ENCODE results near the gene PIBF1.
"Not testable (repeated sequence)": the region's sequence is repeated elsewhere in the genome, so short reads cannot be mapped to it uniquely, and the experiment has no call there.

PIBF1 gene

DNA sequence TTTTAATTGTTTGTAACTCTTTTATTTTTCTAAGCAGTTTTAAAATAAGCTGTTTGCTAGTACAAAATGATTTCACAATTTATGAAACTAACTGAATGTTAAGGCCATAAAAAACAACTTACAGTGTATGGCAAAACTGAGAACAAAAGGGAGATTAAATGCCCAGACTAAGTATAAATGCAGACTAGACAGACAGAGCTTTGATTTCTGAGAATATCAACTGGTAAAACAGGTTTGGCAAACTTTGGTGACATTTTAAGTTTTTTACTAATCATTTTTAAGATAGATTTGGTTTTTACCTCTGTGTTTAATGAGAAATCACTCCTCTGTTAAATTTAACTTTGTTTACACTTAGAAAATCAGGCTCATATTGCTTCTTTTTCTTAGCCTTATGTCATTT, 149.4 kb downstream of the PIBF1 start:
- no peak for DNase-seq

DNA sequence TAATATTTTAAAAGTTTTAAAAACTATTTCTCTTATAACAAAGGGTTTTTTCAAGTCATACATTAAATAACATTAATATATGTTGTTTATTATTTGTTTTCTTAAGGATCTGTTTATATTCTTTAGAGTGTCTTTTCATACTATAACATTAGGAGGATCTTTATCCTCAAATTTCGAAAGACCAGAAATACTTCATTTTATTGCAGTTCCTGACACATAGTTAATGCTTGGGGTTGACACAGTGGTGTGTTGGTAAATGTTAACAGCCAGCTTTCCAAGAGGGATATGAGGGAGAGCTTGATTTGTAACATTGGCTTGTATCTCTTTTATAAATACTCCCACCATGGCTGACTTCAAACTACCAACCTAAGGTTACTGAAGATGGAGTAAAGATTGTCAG, 150.3 kb downstream of the PIBF1 start:
- DNase-seq, result no peak

DNA sequence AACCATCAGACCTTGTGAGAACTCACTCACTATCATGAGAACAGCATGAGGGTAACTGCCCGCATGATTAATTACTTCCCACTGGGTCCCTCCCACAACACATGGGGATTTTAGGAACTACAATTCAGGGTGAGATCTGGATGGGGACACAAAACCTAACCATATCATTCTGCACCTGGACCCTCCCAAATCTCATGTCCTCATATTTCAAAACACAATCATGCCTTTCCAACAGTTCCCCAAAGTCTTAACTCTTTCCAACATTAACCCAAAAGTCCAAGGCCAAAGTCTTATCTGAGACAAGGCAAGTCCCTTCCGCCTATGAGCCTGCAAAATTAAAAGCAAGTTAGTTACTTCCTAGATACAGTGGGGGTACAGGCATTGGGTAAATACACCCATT, 164.3 kb downstream of the PIBF1 start:
- DNase-seq, result not testable (repeated sequence)

DNA sequence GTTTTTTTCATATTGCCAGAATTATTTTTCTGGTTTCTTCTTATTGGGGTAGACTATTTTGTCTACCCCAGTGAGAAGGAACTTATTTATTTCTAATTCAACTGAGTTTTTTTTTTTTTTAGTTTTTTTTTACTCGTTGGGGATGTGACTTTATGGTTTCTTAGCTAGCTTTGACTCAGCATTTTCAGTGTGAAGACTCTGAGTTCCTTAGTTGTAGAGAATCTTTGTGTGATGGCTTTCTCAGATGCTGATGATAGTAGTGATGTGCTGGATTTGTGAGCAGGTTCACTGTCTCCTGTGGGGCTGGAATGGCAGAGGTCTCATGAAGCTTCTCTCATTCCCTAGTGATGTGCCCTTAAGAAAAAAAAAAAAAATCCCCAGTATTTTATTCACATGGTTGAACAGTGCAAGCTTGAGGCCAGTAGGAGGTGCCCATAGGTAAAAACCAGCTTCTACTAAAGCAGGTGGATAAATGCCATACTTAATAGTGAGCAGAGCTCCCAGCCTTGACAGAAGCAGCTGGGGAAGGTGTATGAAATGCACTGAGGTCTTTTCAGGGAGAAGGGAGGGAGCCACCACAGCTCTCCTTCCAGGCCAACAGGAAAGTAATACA, 170.7 kb downstream of the PIBF1 start:
- DNase-seq, result no peak

DNA sequence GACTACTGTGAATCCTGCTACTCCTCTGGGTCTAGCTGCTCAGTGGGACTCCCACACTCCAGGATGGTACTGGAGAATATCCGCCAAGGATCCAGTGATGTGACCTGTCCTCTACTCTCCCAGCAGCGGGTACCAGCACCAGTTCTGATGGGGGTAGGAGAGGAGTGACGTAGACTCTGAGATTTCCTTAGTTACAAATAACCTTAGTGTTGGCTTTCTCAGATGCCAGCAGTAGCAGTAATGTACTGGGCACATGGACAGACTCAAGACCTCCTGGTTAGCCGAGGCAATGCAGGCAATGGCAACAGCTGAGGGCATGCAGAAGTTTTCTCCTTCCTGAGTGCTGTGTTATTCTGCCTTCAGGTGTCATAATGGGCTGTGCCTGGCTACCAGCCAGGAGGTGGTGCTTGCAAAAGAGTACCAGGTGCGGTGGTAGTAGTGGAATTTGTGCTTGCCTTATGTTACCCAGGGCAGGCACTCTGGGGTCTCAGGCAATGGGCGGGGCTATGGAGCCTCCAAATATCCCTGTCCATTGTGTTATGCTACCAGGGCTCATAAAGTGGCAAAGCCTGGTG, 171.5 kb downstream of the PIBF1 start:
- no peak for DNase-seq

DNA sequence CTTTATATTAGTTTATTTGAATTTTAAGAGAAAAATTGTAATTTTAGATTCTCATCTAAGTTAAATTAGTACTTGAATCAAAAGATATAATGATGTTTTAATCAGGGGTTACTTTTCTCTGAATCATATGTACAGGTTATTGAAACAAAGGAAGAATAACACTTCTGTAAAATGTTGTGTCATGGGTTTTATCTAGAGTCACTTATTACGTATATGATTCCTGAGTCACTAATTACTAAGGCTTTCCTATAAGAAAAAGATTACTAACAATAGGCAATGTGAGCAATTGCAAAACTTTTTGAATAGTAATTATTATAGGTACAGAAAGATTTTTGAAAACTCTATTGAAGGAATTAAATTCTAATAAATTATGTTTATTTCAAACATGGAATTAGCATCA, 177.7 kb downstream of the PIBF1 start:
- no peak for DNase-seq

DNA sequence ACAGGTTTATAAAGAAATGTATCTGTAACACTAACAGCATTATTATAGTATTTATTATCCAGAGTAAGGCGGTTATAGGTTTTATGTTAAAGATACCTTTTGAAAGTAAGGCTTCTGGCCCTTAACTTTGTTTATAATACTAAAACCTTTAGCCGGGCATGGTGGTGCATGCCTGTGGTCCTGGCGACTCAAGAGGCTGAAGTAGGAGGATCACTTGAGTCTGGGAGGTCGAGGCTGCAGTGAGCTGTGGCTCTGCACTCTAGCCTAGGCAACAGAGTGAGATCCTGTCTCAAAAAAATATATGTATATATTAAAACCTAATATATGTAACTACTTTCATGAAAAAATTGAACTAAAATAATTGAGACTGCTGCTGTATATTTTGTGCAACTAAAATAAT, 178.2 kb downstream of the PIBF1 start:
- no peak for DNase-seq

DNA sequence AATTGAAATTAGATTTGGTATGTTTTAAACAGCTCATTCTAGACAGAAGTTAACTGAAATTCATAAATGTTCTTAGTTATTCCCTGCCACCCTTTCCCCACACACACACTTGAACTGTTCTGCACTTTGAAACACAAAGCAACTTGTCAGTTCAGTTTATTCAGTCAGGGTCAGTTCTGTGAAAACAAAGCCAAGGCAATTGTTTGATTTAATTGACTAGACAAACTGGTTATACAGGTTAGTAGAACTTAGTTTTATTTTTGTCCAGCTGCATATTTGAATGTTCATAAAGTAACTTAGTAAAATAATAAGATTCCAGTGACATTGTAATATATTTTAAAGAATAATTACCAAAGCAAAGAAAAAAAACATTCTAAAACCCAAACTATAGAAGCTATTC, 178.6 kb downstream of the PIBF1 start:
- no peak for DNase-seq

DNA sequence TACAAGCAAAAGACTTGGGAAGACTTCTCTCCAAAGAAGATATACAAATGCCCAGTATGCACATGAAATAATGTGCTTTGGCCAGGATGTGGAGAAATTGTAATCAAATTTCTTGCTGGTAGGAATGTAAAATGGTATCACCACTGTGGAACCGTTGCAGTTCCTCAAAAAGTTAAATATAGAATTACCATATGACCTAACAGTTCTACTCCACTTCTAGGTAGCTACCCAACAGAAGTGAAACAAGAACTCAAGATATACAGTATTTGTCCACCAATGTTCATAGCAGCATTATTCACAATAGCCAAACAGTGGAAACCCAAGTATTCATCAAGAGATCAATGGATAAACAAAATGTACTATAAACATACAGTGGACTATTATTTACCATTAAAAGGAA, 181.8 kb downstream of the PIBF1 start:
- DNase-seq, result no peak

DNA sequence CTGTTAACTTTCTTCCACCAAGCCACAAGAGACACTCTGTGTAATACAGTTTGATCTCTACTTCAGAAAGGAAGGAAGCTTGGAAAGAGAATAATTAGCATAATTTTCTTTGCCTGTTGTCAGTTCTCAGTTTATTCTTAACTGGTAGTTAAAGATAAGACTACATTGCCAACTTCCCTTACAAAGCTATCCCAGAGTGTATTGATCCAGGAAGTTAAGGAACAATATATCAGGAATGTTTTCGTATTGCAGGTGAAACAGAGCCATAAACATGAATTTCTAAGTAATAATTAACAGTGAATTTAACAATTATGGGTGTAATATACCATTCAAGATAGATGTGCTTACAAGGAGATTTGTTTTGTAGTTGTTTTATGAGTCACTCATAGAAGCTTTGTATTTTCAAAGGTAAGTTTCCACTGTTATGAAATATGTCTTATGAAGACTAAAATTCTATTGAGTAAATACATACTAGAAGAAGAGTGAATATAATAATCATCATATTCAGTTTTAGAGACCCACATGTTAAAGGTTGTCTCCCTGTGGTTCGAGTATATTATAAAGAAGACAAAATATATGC, 188.5 kb downstream of the PIBF1 start:
- DNase-seq, result no peak

DNA sequence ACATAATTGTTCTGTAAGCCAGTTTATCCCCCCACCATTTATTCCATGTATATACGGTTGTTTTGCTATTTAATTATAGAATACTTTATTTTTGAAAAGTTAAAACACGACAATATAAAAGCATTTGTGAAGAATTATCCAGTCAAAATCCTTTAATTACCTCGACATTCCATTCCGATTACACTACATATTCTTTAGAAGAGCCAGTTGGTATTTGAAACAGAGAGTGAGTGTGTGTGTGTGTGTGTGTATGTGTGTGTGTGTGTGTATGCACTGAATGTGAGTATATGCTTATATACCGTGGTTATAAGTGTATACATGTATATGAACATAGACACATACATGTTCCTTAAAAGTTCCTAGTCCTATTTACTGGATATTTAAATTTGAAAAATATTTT, 189.0 kb downstream of the PIBF1 start:
- no peak for DNase-seq

DNA sequence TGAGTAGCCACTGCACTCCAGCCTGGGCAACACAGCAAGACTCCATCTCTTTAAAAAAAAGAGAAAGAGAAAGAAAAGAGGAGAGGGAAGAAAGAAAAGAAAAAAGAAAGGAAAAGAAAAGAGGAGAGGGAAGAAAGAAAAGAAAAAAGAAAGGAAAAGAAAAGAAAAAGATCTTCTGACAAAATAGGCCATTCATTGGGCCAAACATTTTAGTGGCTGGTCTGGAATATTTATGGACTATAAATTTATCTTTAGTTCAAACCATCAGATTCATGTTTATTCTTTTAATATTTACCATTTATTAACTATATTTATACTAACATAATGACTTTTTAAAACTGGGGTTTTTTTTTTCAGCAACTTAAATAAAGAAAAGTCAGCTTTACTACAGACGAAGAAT, 191.3 kb downstream of the PIBF1 start:
- DNase-seq, result no peak

DNA sequence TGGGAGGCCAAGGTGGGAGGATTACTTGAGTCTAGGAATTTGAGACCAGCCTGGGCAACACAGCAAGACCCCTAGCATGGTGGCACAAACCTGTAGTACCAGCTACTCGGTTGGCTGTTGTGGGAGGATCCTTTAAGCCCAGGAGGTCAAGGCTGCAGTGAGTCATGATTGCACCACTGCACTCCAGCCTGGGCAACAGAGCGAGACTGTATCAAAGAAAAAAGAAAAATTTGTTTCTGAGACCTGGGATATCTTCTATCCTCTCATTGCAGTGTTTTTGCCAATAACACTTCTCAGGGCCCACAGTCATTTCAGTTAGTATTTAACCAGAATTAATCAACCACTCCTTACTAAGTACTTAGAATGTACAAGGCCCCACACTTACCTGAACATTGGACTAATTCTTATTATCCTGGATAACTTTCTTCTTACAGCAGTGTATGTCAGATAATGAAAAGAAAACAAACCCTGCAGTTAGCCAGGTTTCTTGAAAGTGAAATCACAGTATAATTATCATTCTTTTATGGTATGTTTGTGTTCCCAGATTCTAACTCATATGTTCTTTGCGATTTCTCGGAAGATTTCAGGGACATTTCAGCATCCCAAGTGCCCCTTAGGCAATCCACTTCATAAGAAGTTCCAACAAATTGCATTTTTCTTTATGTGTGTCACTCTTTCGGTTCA, 201.3 kb downstream of the PIBF1 start:
- no peak for DNase-seq

DNA sequence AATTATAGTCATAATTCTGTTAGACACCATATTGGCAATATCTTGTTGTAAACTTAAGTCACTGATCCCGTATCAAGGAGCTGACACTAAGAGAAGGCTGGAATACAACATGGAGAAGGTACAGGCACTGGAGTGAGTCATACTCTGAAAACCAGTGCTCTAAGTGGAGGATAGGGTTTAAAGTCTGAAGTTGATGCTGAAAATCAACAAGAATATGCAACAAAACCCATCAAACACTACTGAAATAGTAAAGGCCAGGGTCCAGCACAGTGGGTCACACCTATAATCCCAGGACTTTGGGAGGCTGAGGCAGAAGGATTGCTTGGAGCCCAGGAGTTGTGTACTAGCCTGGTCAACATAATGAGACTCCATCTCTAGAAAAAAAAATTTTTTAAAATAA, 203.7 kb downstream of the PIBF1 start:
- no peak for DNase-seq

DNA sequence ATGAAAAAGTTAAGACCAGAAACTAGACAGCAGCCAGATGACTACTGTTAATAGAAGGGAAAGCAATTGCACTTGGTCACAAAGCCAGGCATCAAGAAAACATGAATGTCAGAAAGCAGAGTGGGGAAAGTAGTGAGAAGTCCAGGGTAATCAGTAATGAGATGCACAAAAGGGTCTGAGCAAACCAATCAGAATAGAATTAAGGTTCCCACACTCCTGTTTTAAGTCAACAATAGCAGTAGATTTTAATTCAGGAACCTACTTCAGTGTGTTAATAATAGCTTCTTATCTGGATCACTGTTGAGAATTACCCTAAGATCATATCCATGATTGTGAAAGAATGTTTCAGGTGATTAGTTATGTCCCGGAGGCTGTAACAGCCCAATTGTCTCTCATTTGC, 204.3 kb downstream of the PIBF1 start:
- DNase-seq, result no peak

DNA sequence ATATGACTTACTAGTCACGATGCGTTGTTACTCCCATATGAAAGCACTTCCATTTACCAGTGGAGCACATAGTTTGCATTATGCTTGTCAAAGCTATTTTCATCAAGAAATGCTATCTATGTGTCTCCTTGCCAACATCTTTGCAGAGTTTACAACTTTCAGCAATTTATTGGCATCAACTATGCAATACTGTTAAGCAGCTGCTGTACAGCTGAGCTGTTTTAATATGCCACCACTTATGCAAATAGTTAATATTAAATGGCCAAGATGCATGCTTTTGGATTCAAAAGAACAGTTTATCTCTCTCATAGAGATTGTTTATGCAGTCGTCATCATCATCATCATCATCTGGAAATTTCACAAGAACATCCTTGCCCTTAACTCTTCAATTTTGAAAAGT, 209.0 kb downstream of the PIBF1 start:
- no peak for DNase-seq

DNA sequence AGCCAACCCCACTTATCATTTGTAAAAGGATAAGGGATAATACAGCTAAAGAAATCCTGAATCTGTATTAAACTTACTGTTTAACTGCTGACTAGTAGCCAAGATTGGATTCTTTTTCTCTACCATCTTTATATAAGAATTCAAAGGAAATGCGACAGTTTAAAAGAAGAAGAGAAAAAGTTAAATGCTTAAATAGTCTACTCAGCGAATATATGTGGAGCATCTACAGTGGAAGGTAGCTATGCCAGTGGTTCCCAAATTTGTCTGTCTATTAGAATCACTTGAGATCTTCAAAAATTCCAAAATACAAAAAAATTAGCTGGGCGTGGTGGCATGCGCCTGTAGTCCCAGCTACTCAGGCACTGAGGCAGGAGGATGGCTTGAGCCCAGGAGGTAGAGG, 216.1 kb downstream of the PIBF1 start:
- no peak for DNase-seq

DNA sequence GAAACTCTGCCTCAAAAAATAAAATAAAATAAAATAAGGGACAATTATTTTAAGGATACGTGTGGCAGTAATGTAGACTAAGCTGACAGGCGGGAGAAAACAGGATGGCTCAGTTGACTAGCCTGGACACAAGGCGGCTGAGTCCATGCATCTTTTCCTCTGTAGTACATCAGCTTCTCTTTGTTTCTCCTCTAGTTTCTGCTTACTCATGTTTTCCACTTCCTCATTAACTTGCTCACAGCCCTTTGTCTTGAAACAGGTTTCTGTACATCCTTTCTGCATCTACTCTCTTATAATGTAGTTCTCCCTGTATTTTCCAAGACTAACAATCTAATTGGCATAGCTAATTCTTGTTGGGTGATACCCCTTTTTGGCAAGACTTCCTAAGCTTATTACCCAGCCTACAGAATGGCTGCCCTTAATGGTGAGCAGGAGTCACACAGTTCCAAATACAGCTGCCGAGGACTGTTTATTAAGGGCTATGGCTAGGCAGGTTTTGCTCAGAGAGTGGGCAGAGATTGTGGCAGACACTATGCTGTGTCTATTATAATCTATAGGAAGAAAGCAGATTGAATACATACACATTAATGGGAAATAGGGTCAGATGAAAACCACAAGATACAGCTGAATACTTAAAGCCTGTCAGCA, 218.2 kb downstream of the PIBF1 start:
- DNase-seq, result no peak

DNA sequence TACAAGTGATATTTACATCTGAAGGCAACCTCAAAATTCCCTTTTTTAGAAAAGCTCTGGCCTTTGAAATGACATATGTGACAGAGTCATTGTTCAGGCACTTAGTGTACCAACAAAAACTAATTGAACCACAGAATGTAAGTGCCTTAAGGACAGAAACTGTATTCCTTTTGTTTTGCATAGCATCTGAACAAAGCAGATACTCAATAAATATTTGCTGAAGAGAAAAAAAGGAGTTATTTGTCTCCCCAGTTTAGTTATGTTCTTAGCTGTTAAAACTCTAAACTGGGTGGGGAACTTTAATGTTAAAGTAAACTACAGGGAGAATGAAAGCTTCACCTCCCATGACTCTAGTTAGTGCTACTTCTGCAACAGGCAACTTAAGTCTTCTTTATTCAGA, 220.0 kb downstream of the PIBF1 start:
- no peak for DNase-seq

DNA sequence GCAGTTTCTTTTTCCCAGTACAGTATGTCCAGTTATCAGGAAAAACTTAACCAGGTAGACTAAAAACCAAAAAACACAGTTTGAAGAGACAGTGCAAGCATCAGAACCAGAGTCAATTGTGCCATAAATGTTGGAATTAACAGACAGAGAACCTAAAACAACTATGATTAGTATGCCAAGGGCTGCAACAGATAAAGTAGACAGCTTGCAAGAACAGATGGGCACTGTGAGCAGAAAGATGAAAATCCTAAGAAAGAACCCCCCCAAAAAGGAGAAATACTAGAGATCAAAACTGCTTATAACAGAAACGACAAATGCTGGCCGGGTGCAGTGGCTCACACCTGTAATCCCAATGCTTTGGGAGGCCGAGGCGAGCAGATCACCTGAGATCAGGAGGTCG, 229.8 kb downstream of the PIBF1 start:
- DNase-seq, result no peak

DNA sequence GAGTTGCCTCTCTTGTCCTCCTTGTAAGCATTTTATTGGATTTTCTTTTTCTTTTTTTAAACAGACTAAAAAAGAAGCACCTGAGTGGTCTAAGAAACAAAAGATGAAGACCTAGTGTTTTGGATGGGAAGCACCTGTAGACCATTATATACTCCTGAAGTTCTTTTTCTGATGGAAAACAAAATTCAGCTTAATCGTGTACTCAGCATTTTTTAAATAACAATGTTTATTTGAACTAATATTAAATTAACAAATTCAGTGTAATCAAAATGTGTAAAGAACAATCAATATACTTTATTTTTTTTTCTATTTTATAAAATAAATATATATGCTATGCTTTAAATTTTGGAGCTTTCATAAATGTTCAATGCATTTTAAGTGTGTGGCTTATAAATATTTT, 233.9 kb downstream of the PIBF1 start:
- no peak for DNase-seq

DNA sequence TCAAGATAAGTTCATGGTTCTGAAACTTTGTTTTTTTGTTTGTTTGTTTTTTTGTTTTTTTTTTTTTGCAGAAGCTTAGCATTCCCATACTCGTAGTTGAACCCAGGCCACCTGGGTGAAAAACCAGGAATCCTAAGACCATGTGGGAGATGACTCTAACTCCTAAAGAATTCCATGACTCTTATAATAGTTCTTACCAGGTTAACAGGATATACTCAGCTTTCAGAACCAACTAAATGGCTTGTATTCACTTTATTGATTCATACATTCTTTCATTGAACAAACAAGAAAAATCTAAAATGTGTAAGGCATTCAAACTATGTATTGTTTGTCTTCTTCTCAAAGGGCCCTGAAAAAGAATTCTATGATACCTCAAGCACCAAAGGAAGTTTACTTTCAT, 236.4 kb downstream of the PIBF1 start:
- no peak for DNase-seq

DNA sequence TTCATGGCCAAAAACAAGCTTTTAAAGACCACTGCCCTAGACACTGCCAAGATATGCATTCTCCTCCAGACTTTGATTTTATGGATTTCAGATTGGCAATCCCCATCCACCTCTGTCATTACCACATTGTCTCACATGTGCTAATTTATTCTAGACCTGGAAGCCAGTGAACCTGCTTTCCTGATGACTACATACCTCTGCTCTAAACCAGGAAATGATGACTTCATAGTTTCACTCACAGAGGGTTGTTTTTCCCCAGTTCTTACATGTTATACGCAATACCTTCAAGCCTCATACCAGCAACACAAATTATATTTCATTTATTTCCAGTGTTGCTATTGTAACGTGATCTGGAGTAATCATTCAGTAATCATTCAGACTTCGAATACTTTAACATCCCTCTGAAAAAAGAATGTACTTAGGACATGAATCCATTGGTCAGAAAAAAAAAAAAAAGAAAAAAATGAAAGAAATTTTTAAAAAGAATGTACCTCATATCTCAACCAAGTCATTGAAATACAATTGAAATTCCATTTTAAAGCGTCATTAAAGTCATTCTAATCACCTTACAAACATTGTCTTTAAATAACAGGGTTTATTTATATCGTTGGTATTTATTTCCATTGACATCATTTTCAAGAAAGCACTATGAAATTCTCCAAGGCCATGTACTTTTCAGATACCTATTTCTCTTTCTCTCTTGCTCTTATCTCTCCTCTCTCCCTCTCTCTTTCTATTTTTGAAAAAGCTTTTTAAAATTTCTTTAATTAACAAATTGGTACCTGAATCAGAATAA, 243.5 kb downstream of the PIBF1 start:
- no peak for DNase-seq

All from activated naive CD4-positive, alpha-beta T cell treated with Interleukin-2 at 50 U/mL for 16 hours (primary cell).